IPS-20b (cell line): ENCODE data around the gene IPMK.
"Not testable (repeated sequence)": the region's sequence is repeated elsewhere in the genome, so short reads cannot be mapped to it uniquely, and the experiment has no call there.

ENCODE experiments used
- H3K27ac ChIP-seq: one replicate; pipeline ENCODE4 v1.5.1; 2013; ENCODE audit warnings: low read length
- H3K27me3 ChIP-seq: 2 replicates; pipeline ENCODE4 v1.6.1; 2013; ENCODE audit warnings: mild to moderate bottlenecking, low read length, inconsistent platforms; ENCODE audit not compliant: insufficient read depth
- H3K36me3 ChIP-seq: 2 replicates; pipeline ENCODE4 v1.6.1; 2013; ENCODE audit warnings: low read depth, mild to moderate bottlenecking, inconsistent platforms, low read length, moderate library complexity; ENCODE audit not compliant: insufficient read depth
- H3K4me1 ChIP-seq: 2 replicates; pipeline ENCODE4 v1.6.1; 2013; ENCODE audit warnings: mild to moderate bottlenecking, control low read depth, inconsistent platforms, low read length, moderate library complexity; ENCODE audit not compliant: insufficient read depth
- H3K4me3 ChIP-seq: 2 replicates; pipeline ENCODE4 v1.5.1; 2013; ENCODE audit warnings: mild to moderate bottlenecking, low read length, inconsistent platforms
- H3K9ac ChIP-seq: 2 replicates; pipeline ENCODE4 v1.6.1; 2013; ENCODE audit warnings: low read depth, mild to moderate bottlenecking, inconsistent platforms, low read length, moderate library complexity
- H3K9me3 ChIP-seq: 2 replicates; pipeline ENCODE4 v1.6.1; 2013; ENCODE audit warnings: mild to moderate bottlenecking, low read depth, low read length, inconsistent platforms; ENCODE audit not compliant: insufficient read depth

Gene IPMK

DNA sequence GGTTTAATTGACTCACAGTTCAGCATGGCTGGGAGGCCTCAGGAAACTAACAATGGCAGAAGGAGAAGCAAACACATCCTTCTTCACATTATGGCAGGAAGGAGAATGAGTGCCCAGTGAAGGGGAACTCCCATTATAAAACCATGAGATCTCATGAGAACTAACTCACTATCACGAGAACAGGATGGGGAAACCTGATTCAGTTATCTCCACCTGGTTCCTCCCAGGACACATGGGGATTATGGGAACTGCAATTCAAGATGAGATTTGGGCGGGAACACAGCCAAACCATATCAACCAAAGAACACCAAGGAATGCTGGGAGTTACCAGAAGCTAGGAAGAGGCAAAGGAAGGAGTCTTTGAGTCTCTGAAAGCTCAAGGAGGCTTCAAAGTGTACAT lies 94.3 kb downstream of the IPMK start:
- no peaks in the 10 kb centered on the region for H3K36me3 ChIP-seq
- H3K9ac ChIP-seq: no peak overlapping the region
- no peaks in the 10 kb centered on the region for H3K4me1 ChIP-seq
- no peaks in the 10 kb centered on the region for H3K27me3 ChIP-seq
- no peak overlapping the region for H3K27ac ChIP-seq
- H3K9me3 ChIP-seq: no peaks in the 10 kb centered on the region
- H3K4me3 ChIP-seq: no peak overlapping the region

DNA sequence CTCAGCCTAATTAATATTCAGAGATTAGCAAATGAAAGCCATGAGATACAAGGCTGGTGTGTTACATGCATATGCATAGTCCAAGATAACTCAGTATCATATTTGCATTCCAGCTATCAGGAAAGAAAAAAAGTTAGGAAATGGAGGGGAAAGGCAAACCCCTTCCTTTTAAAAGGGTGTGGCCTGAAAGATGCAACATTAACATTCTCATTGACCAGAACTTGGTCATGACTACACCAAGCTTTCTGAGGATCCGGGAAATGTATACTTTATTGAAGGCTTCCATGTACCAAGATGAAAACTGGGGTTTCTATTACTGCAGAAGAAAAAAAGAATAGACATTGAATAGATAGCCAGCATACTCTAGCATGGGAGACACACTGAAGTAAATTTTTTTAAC lies 96.5 kb downstream of the IPMK start:
- Histone ChIP-seq H3K36me3 (no peaks in the 10 kb centered on the region), H3K27ac (no peak overlapping the region), H3K9ac (no peak overlapping the region), H3K4me1 (no peaks in the 10 kb centered on the region), H3K9me3 (no peaks in the 10 kb centered on the region), H3K27me3 (no peaks in the 10 kb centered on the region), H3K4me3 (no peak overlapping the region)

DNA sequence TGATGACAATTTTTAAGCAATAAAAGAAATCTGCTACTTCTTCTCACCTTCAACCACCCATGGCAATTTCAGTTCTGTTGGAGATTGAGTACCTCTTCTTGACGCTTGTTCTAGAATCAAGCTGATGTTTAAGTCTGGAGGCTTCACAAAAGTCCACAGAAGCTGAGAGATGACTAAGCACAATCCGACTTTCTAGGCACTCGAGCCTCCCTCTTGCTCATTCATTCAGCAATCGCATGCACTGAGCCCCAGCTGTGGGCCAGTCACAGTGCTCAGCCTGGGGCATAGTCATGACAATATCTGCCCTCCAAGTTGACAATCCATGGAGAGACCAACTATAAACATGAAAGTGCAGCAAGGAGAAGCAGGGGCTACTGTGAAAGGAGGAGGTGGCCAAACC lies 103.2 kb downstream of the IPMK start:
- Histone ChIP-seq H3K36me3 (no peaks in the 10 kb centered on the region), H3K4me3 (no peak overlapping the region), H3K4me1 (no peaks in the 10 kb centered on the region), H3K9ac (no peak overlapping the region), H3K27ac (no peak overlapping the region), H3K27me3 (no peaks in the 10 kb centered on the region), H3K9me3 (no peaks in the 10 kb centered on the region)

DNA sequence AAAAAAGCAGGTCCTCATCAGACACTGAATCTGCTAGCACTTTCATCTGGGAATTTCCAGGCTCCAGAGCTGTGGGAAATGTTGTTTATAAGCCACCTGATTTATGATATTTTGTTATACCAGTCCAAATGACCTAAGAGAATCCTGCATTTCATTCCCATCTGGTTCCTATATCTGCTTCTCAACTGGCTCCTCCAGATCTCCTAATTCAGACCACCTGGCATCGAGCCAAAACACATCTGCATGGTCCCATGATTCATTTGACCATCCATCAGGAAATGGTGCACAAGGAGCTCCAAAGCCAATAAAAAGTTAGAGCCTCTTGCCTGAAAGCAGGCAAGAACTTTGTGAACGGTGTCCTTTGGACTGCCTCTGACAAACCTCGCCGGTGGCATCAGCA lies 108.9 kb downstream of the IPMK start:
- Histone ChIP-seq H3K27me3 (no peaks in the 10 kb centered on the region), H3K27ac (no peak overlapping the region), H3K9me3 (no peaks in the 10 kb centered on the region), H3K9ac (no peak overlapping the region), H3K4me3 (no peak overlapping the region), H3K4me1 (no peaks in the 10 kb centered on the region), H3K36me3 (no peaks in the 10 kb centered on the region)

DNA sequence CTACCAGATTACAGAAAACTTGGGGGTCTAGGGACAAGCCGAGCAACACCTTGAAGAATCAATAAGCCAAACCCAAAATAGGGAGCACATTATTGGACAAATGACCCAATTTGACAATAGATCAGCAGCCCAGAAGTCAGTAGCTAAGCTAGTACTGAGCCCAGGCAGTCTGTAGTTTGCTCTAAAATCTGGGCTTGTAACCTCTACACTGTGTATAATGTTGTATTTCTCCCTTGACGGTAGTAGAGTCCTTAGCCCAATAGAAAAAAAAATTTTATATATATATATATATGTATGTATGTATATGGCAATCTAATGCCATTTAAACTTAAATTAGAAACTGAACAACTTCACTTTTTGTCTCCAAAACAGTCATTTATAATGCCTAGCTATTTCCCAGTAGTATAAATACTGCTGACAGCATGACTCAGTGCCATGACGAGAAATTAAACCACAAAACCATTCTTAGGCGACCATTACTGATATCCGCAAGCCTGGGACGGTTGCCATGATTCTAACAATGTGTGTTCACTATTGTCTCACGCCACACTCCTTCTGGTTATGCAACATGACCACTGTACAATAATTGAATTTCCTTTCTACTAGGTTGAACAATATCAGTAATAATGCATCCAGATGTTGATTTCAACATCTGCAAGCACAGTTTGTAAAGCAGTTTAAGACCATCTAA lies 110.5 kb downstream of the IPMK start:
- Histone ChIP-seq H3K36me3 (no peaks in the 10 kb centered on the region), H3K27me3 (no peaks in the 10 kb centered on the region), H3K9me3 (no peaks in the 10 kb centered on the region), H3K4me3 (no peak overlapping the region), H3K4me1 (no peaks in the 10 kb centered on the region), H3K9ac (no peak overlapping the region), H3K27ac (no peak overlapping the region)

DNA sequence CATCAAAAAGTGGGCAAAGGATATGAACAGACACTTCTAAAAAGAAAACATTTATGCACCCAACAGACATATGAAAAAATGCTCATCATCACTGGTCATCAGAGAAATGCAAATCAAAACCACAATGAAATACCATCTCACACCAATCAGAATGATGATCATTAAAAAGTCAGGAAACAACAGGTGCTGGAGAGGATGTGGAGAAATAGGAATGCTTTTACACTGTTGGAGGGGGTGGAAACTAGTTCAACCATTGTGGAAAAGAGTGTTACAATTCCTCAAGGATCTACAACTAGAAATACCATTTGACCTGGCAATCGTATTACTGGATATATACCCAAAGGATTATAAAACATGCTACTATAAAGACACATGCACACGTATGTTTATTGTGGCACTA lies 111.8 kb downstream of the IPMK start:
- not testable (repeated sequence) for H3K9ac ChIP-seq, H3K4me3 ChIP-seq, H3K4me1 ChIP-seq, H3K27ac ChIP-seq, H3K27me3 ChIP-seq, H3K36me3 ChIP-seq, H3K9me3 ChIP-seq

DNA sequence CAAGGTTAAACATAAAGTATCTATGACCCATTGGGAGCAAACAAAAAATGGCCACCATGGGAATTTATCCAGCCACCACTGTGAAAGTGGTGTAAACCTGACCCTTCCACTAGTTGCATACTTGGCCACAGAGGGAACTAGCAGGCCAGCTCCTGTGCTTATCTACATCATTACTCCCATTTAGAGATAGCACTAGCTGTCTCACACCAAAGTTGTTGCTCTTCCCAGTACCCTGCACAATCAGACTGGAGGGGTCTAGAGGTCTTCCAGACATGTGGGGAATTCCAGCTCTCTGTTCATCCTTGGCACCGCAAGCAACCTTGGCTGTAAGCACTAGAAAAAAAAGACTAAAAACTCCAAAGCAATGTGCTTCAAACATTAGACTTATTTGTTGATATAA lies 113.9 kb downstream of the IPMK start:
- Histone ChIP-seq H3K4me1 (no peaks in the 10 kb centered on the region), H3K36me3 (no peaks in the 10 kb centered on the region), H3K4me3 (no peak overlapping the region), H3K9me3 (no peaks in the 10 kb centered on the region), H3K27me3 (no peaks in the 10 kb centered on the region), H3K9ac (no peak overlapping the region), H3K27ac (no peak overlapping the region)

DNA sequence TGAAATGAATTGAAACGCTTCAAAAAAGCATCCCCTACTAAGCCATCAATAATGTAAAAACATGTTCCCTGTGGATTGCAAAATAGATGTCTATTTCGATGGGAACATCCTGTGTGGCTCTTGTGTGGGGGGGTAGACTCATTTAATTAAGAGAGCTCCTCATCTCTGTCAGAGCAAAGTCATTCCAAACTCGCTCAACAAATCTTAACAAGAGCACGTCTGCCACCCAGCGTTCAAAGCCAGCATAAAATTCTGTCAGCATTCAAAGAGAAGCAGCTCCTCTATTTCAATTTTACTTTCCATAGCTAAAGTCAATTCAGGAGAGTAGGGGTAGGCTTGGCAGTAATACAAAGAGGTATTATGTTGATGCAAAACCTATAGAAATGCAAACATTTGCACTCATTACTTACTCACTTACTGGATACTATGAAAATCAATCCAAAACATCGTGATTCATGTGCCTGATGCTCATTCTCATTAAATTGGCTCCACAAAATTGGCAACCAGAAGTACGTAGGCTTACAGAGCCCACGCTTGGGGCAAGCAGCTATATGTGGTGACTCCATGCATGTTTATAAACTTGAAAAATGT lies 114.9 kb downstream of the IPMK start:
- no peak overlapping the region for H3K4me3 ChIP-seq
- H3K4me1 ChIP-seq: no peaks in the 10 kb centered on the region
- no peaks in the 10 kb centered on the region for H3K27me3 ChIP-seq
- no peaks in the 10 kb centered on the region for H3K36me3 ChIP-seq
- no peak overlapping the region for H3K27ac ChIP-seq
- no peaks in the 10 kb centered on the region for H3K9me3 ChIP-seq
- H3K9ac ChIP-seq: no peak overlapping the region

DNA sequence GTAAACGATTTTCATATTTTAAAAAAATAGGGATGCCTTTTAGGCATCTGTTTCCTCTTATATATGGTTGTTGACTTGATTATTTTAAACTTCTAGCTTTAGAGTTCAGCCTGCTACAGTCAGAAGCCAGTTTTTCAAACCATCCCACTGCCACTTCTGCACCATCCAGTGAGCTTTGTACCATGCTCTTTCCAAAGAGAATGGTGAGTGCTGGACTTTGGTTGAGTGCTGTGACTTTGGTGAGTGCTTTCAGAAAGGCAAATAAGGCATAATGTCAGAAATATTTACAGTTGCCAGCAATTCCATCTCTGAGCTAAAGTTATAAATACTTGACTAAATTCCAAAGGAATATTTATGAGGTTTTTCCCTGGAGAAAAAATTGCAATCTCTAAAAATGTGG lies 117.4 kb downstream of the IPMK start:
- Histone ChIP-seq H3K9ac (no peak overlapping the region), H3K36me3 (no peaks in the 10 kb centered on the region), H3K9me3 (no peaks in the 10 kb centered on the region), H3K4me3 (no peak overlapping the region), H3K27me3 (no peaks in the 10 kb centered on the region), H3K4me1 (no peaks in the 10 kb centered on the region), H3K27ac (no peak overlapping the region)

DNA sequence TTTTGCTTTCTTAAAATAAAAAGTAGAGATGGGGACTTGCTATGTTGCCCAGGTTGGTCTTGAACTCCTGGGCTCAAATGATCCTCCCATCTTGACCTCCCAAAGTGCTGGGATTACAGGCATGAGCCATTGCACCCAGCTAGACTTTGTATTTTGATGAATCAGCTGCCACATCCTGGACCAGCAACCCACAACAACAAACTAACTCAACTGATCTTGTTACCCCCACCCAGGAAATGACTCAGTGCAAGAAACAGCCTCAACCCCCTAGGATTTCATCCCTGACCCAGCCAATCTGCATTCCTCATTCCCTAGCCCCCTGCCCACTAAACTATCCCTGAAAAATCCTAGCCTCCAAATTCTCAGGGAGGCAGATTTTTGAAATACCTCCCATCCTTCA lies 123.8 kb downstream of the IPMK start:
- no peaks in the 10 kb centered on the region for H3K27me3 ChIP-seq
- no peak overlapping the region for H3K4me3 ChIP-seq
- H3K27ac ChIP-seq: no peak overlapping the region
- H3K9ac ChIP-seq: no peak overlapping the region
- no peaks in the 10 kb centered on the region for H3K36me3 ChIP-seq
- peaks cover 15% of the 10 kb centered on the region for H3K9me3 ChIP-seq
- no peaks in the 10 kb centered on the region for H3K4me1 ChIP-seq
